IMR-90 (cell line): Measurements from ENCODE around the gene GIPC3. TPM values are rescaled to one million over a fixed set of nuclear protein-coding genes. Genes with fewer than 3 reads are reported as not detected.

Source experiments
- ATAC-seq: fragments of 200-7000 bp; cut with Tn5 transposase; 2 replicates; pipeline ENCODE4 v1.9.1; 2020; ENCODE audit warnings: low read depth, mild to moderate bottlenecking, moderate library complexity
- BruUV-seq: library from RNA; stranded (reverse); fragments of 400-500 nt; replicated peaks from 2 replicates; lab custom pipeline; 2021; lab: Mats Ljungman, UMichigan
- CTCF ChIA-PET: fragments of 300-600 bp; formaldehyde crosslinking; extraction: SDS; loops from one replicate; lab custom pipeline; 2021; ENCODE audit warnings: antibody characterized with exemption; lab: Yijun Ruan, JAX
- POLR2A ChIA-PET: fragments of 300-600 bp; sonication (Branson Sonifier 250); formaldehyde crosslinking; loops from one replicate; lab custom pipeline; 2022; ENCODE audit warnings: antibody characterized with exemption; ENCODE audit not compliant: unreplicated experiment; lab: Charles Lee
- DNase-seq: peaks from one replicate; pipeline ENCODE4 v3.0.0; 2013
- H2AFZ ChIP-seq: replicated peaks from 2 replicates; pipeline ENCODE3; 2013; ENCODE audit warnings: low read length, mild to moderate bottlenecking; ENCODE audit not compliant: poor library complexity
- H2AK5ac ChIP-seq: 2 replicates; pipeline ENCODE4 v1.6.1; 2013; ENCODE audit warnings: low read depth, low read length, inconsistent platforms
- H2AK9ac ChIP-seq: replicated peaks from 2 replicates; pipeline ENCODE3; 2013; ENCODE audit warnings: mild to moderate bottlenecking, low read depth, low read length, moderate library complexity; ENCODE audit not compliant: poor library complexity
- H2BK120ac ChIP-seq: 2 replicates; pipeline ENCODE4 v1.6.1; 2013; ENCODE audit warnings: low read depth, low read length, inconsistent platforms
- H2BK15ac ChIP-seq: 3 replicates; pipeline ENCODE4 v1.6.1; 2013; ENCODE audit warnings: low read depth, low read length, inconsistent platforms
- H2BK20ac ChIP-seq: 2 replicates; pipeline ENCODE4 v1.6.1; 2013; ENCODE audit warnings: low read depth, mild to moderate bottlenecking, inconsistent platforms, low read length, moderate library complexity
- H2BK5ac ChIP-seq: 2 replicates; pipeline ENCODE4 v1.6.1; 2013; ENCODE audit warnings: mild to moderate bottlenecking, low read depth, low read length, inconsistent platforms; ENCODE audit not compliant: poor library complexity, severe bottlenecking
- H3K14ac ChIP-seq: replicated peaks from 2 replicates; pipeline ENCODE4 v1.6.1; 2013; ENCODE audit warnings: low read depth, low read length, inconsistent platforms
- H3K18ac ChIP-seq: 2 replicates; pipeline ENCODE4 v1.6.1; 2013; ENCODE audit warnings: low read depth, low read length, control low read depth
- H3K23ac ChIP-seq: 2 replicates; pipeline ENCODE4 v1.6.1; 2013; ENCODE audit warnings: low read depth, low read length, inconsistent platforms
- H3K27ac ChIP-seq: 2 replicates; pipeline ENCODE4 v1.5.1; 2013; ENCODE audit warnings: mild to moderate bottlenecking, control low read depth, low read length; ENCODE audit not compliant: insufficient read depth
- H3K27me3 ChIP-seq: 2 replicates; pipeline ENCODE4 v1.6.1; 2013; ENCODE audit warnings: low read length; ENCODE audit not compliant: control insufficient read depth, insufficient read depth
- H3K36me3 ChIP-seq: 2 replicates; pipeline ENCODE4 v1.6.1; 2013; ENCODE audit warnings: low read length, mixed read lengths; ENCODE audit not compliant: control insufficient read depth, insufficient read depth
- H3K4ac ChIP-seq: 2 replicates; pipeline ENCODE4 v1.6.1; 2013; ENCODE audit warnings: low read depth, low read length, inconsistent platforms
- H3K4me1 ChIP-seq: 2 replicates; pipeline ENCODE4 v1.6.1; 2013; ENCODE audit warnings: low read length, mixed read lengths; ENCODE audit not compliant: control insufficient read depth, insufficient read depth
- H3K4me2 ChIP-seq: 2 replicates; pipeline ENCODE4 v1.6.1; 2013; ENCODE audit warnings: low read depth, mild to moderate bottlenecking, control low read depth, low read length, moderate library complexity
- H3K4me3 ChIP-seq: 2 replicates; pipeline ENCODE4 v1.5.1; 2013; ENCODE audit warnings: low read depth, mild to moderate bottlenecking, control low read depth, low read length, moderate library complexity; ENCODE audit not compliant: insufficient read depth
- H3K56ac ChIP-seq: 2 replicates; pipeline ENCODE4 v1.6.1; 2013; ENCODE audit warnings: low read length, inconsistent platforms; ENCODE audit not compliant: insufficient read depth; ENCODE audit errors: extremely low read depth
- H3K79me1 ChIP-seq, 2 experiments: 2 replicates each; pipeline ENCODE4 v1.6.1; 2013; ENCODE audit warnings: low read length in 2 of 2, inconsistent platforms in 1 of 2, low read depth in 1 of 2
- H3K9ac ChIP-seq: 2 replicates; pipeline ENCODE4 v1.6.1; 2013; ENCODE audit warnings: low read depth, low read length, control low read depth
- H3K9me1 ChIP-seq: 2 replicates; pipeline ENCODE4 v1.6.1; 2013; ENCODE audit warnings: low read length, inconsistent platforms; ENCODE audit not compliant: insufficient read depth
- H3K9me3 ChIP-seq: 2 replicates; pipeline ENCODE4 v1.6.1; 2013; ENCODE audit warnings: low read length; ENCODE audit not compliant: control insufficient read depth, insufficient read depth
- H4K20me1 ChIP-seq: 2 replicates; pipeline ENCODE4 v1.6.1; 2013; ENCODE audit warnings: low read length, inconsistent platforms; ENCODE audit not compliant: insufficient read depth
- H4K5ac ChIP-seq: 2 replicates; pipeline ENCODE4 v1.6.1; 2013; ENCODE audit warnings: mild to moderate bottlenecking, low read depth, low read length, control low read depth
- H4K8ac ChIP-seq, 2 experiments: 2 replicates each; pipeline ENCODE4 v1.6.1; 2013; ENCODE audit warnings: low read depth in 2 of 2, low read length in 2 of 2, control low read depth in 1 of 2, inconsistent platforms in 1 of 2
- H4K91ac ChIP-seq: 2 replicates; pipeline ENCODE4 v1.6.1; 2013; ENCODE audit warnings: low read depth, low read length, inconsistent platforms; ENCODE audit not compliant: insufficient read depth
- BHLHE40 ChIP-seq: fragments of 150-350 bp; IDR thresholded peaks from 2 replicates; pipeline ENCODE4 v1.6.1; 2016; ENCODE audit warnings: mild to moderate bottlenecking, low read depth, low read length
- CHD1 ChIP-seq: IDR thresholded peaks from 2 replicates; pipeline ENCODE4 v1.6.1; 2012; ENCODE audit warnings: low read depth, low read length, improper control_type of control experiment
- MXI1 ChIP-seq: IDR thresholded peaks from 2 replicates; pipeline ENCODE4 v1.6.1; 2012; ENCODE audit warnings: low read depth, mild to moderate bottlenecking, low read length, moderate library complexity, borderline replicate concordance
- POLR2A ChIP-seq: IDR thresholded peaks from 2 replicates; pipeline ENCODE4 v1.6.1; 2012; ENCODE audit warnings: mild to moderate bottlenecking, low read depth, low read length
- RAD21 ChIP-seq: IDR thresholded peaks from 2 replicates; pipeline ENCODE4 v1.6.1; 2012; ENCODE audit warnings: low read length, improper control_type of control experiment
- RCOR1 ChIP-seq: IDR thresholded peaks from 2 replicates; pipeline ENCODE4 v1.6.1; 2012; ENCODE audit warnings: mild to moderate bottlenecking, low read length, improper control_type of control experiment; ENCODE audit not compliant: insufficient replicate concordance
- RFX5 ChIP-seq: IDR thresholded peaks from 2 replicates; pipeline ENCODE4 v1.8.0; 2012; ENCODE audit warnings: low read depth, mild to moderate bottlenecking, low read length, moderate library complexity
- SMC3 ChIP-seq: fragments of 150-350 bp; IDR thresholded peaks from 2 replicates; pipeline ENCODE4 v1.6.1; 2016; ENCODE audit warnings: low read depth, mild to moderate bottlenecking, antibody characterized with exemption, low read length, moderate library complexity
- WGBS, 2 experiments: methylation state at CpG; one replicate each; pipeline versions ENCODE4 v1.1.5 to v1.1.7; 2013; ENCODE audit warnings: missing lambda C conversion rate in 2 of 2; ENCODE audit not compliant: insufficient read length in 1 of 2; ENCODE audit errors: extremely low coverage in 2 of 2; 5-methylcytosine and 5-hydroxymethylcytosine counted together
- dilution Hi-C: fragments of 300-500 bp; cut with HindIII; formaldehyde crosslinking; loops from one replicate; pipeline ENCODE4 v1.14.3; 2018; ENCODE audit warnings: low sequenced_read_pairs; ENCODE audit not compliant: unreplicated experiment
- in situ Hi-C: fragments of 300-500 bp; cut with MboI; formaldehyde crosslinking; loops from 3 replicates; pipeline ENCODE4 v1.14.3; 2019; ENCODE audit warnings: low sequenced_read_pairs, inconsistent platforms, mixed read lengths
- intact Hi-C: fragments of 100-400 bp; cut with micrococcal nuclease; formaldehyde crosslinking; loops from 2 replicates; pipeline ENCODE4 v1.10.0; 2022
- polyA plus RNA-seq, 3 experiments: library from polyadenylated mRNA; depleted of rRNA; stranded (reverse); fragments of >200 nt; gene quantifications; 2 replicates each; pipeline ENCODE4 v1.2.3, GENCODE V29; 2012; ENCODE audit warnings: low replicate concordance in 1 of 3
- total RNA-seq: library from RNA; depleted of rRNA; stranded (reverse); fragments of >200 nt; gene quantifications from 2 replicates; pipeline ENCODE4 v1.2.3, GENCODE V29; 2012

The GIPC3 gene
- total and polyA plus RNA-seq, 2 of the 4 experiments (the other 2 are of a cell fraction), result under 0.01 to 0.36 TPM

DNA sequence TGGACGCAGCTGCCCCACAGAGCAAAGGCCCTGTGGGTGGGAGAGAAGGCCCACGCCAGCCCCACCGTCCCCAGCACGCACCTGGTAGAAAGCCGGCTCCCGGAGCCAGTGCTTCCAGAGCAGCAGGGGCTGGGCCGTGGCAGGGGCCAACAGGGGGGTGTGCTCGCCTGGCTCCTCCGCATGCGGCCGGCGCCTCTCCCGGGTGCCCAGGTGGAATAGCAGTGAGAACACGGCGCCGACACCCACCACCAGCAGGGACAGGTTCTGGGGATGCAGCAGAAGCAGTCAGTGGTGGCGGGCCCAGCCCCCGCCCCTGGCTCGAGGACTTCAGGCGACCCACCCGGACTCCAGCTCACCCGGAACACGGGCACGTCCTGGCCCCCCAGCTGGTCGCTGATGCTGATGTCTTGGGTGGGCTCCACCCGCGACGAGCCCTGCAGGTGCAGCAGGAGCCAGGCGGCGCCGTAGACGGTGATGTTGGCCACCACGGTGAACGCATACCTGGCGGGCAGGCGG, 37.5 kb upstream of the GIPC3 start:
- H3K14ac ChIP-seq, result no peak overlapping the region
- in situ Hi-C loops, result no loop called here
- WGBS, 2 experiments, result 89% methylated on average over 33 of the region's 36 CpGs; no CpG with 5 or more reads in 1 of the 2 experiments

More for the DNA sequence above, 37.5 kb upstream of the GIPC3 start:
- Histone ChIP-seq H3K27me3 (no peaks in the 10 kb centered on the region), H2BK15ac (no peak overlapping the region), H3K56ac (no peak overlapping the region), H2AFZ (no peak overlapping the region), H3K9me1 (no peaks in the 10 kb centered on the region), H4K20me1 (peaks cover 36% of the 10 kb centered on the region), H3K9ac (no peak overlapping the region), H2BK120ac (no peak overlapping the region), H2BK5ac (no peak overlapping the region), H3K9me3 (no peaks in the 10 kb centered on the region), H3K4ac (no peak overlapping the region), H2AK5ac (no peak overlapping the region), H4K5ac (no peak overlapping the region), H3K4me1 (peaks cover 1% of the 10 kb centered on the region; the same call in 1 of the 2 replicates), H3K79me1 (peaks cover 8 to 29% of the 10 kb centered on the region in 2 experiments), H3K4me3 (no peak overlapping the region), H2BK20ac (no peak overlapping the region), H4K91ac (no peak overlapping the region), H4K8ac (no peak overlapping the region), H2AK9ac (no peak overlapping the region), H3K4me2 (no peak overlapping the region), H3K36me3 (peaks cover 32% of the 10 kb centered on the region), H3K18ac (no peak overlapping the region), H3K27ac (no peak overlapping the region), H3K23ac (no peak overlapping the region)
- TF ChIP-seq CHD1 (no peak), SMC3 (no peak), MXI1 (no peak), BHLHE40 (no peak), RFX5 (no peak), RCOR1 (no peak), RAD21 (no peak), POLR2A (no peak)
- ATAC-seq (no peak), DNase-seq (no peak)
- POLR2A ChIA-PET, result no interaction called here
- dilution Hi-C loops, result no loop called here
- intact Hi-C loops, result no loop called here
- CTCF ChIA-PET, result no interaction called here
- BruUV-seq, result no TSS peak
